OCI-M1 (cell line): Measurements from ENCODE around the gene BLACAT1.
A peak's percentile ranks its signal among the peaks of the same experiment; 100 is the strongest.
"Not testable (repeated sequence)": the region's sequence is repeated elsewhere in the genome, so short reads cannot be mapped to it uniquely, and the experiment has no call there.

ENCODE experiments used
- DNase-seq: peaks from one replicate; lab custom pipeline; 2025; lab: John Stamatoyannopoulos, UW

BLACAT1 gene

DNA sequence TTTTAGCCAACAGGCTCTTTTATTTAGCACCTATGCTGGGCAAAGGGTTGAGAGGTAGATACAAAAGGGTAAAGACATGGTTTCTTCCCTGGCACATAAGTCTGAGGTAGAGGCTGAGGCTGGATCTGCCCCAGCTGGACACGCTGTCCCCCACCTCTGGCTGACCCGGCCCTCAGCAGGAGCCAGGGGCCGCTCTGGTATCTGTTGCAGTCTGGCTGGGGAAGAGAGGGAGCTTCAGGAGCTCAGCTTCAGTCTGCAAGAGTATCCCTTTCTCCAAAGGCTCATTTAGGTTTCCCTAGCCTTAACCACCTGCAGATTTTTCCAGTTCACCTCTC lies 14.2 kb downstream of the BLACAT1 start:
- DNase-seq, result no peak

DNA sequence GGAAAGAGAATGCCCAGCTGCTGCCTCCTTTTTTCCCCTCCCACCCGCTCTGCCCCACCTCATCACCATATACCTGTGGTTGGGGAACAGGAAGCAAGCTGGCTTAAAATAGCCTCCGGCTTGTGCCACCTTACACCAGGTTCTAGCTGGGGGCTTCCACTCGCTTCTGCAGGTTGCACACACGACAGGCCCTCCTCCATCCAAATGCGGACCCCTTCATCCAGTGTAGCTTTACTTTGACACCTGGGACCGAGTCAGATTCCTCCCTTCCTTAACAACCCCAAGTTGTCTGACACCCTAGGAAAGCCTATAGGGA lies 14.6 kb downstream of the BLACAT1 start:
- no peak for DNase-seq

DNA sequence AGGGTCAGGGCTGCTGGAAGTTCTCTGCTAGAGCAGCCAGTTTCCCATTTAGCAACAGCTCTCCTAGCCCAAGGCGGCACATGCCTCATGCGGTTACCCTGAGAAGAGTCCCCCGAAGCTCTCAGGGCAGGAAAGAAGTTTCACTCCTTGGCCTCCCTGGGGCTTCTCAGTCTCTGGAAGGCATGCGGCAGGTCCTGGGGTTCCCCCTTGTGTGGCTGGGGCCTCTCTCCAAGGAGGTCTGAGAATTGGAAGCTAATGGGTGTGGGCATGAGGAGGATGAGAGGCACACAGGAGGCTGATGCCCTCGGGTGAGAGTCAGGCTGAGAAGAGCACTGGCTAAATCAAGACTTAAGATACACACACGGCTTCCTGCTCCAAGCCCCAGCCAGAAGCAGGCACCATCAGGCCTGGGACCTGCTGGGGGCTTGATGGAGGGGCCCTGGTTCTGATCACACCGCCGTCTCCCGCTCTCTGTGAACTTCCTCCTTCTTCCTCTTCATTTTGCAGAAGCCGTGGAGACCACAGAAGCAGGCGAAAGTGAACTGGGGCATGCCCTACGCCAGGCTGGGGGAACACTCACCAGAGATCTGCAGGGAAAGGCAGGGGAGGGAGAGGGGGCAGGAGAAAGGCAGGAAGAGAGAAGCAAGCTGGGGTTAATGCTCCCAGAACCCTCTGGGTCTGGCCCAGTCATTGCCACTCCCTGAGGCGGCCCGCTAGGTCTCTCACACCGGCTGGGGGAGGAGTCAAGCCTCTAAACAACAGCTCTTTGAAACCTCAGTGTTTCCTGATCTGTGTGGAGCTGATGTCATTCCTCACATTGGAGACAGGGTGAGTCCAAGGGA lies 15.1 kb downstream of the BLACAT1 start:
- DNase-seq, result peak; percentile 76

DNA sequence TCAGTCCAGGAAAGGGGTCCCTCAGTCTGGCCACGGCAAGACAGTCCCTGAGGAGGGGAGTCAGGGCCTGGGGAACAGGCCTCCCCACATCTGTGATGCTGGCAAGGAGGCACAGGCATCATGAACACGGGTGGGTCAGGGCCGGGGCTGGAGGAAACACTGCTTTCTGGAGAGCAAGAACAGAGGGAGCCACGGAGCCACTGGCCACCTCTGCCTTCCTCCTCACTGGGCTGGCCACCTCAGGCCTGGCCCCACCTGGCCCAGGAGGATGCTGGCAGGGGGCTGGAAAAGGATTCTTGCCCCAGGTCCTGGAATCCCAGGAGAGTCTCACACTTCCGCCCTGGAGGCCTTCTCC lies 15.7 kb downstream of the BLACAT1 start:
- DNase-seq, result no peak

- DNase-seq, result peak; percentile 66
Observed at GRCh38 chr1:205438213-205439158, 17.4 kb downstream of the BLACAT1 start.

- no peak for DNase-seq
Observed at GRCh38 chr1:205437570-205437969, 18.3 kb downstream of the BLACAT1 start.

DNA sequence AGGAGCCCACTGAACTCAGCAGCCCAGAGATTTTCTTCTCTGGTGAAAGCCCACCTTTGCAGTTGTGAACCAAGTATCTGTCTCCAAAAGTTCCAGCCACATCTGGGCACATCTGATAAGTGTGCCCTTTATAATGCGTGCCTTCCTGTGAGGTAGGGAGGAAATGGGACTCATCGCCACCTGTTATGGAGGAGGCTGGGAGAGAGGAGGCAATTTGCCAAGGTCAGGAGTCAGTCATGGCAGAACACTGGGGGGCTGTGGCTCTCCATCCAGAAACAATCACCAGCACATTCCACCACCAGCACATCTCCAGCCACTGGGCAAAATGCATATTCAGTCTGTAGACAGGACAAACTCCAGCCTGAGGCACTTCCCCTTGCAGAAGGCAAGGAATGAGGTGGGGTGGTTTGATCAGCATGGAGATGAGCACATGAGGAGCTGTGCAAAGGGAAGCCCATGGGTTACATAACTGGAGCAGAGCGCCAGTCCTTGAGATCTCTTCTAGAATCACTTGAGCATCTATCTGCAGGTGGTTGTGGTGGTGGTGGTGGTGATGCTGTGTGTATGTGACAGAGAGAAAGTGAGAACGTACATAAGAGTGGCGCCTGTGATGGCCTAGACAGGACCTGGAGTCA lies 19.0 kb downstream of the BLACAT1 start:
- DNase-seq, result no peak

- DNase-seq, result no peak
Observed at GRCh38 chr1:205435578-205436573, 20.0 kb downstream of the BLACAT1 start.

DNA sequence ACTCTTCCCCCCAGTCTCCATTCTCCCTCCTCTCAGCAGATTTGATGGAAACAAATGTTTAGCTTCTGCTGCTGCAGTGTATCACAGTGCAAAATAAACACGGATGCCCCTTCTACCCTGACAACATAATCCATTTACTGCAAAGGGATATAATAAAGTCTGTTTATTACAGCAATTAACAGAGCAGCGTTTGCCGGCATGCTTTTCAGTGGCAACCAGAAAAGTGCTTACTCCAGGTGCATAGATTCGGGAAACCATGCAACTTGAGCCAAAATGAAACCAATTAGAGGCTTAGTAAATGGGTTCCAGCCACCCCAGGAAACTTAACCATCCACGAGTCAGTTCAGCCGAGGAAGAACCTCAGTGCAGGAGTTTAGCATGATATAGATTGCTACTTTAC lies 21.1 kb downstream of the BLACAT1 start:
- DNase-seq, result no peak

DNA sequence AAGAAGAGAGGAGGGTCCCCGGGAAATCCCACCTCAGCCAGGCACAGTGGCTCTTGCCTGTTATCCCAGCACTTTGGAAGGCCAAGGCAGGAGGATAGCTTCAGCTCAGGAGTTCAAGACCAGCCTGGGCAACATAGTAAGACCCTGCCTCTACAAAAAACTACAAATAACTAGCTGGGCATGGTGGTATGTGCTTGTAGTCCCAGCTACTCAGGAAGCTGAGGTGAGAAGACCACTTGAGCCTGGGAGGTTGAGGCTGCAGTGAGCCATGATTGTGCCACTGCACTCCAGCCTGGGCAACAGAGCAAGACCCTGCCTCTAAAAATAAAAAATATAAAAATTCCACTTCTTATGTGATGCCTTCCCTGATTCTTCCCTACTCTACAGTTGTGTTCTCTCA lies 23.2 kb downstream of the BLACAT1 start:
- not testable (repeated sequence) for DNase-seq

GRCh38 chr1:205432116-205432515 lies 23.7 kb downstream of the BLACAT1 start:
- no peak for DNase-seq

DNA sequence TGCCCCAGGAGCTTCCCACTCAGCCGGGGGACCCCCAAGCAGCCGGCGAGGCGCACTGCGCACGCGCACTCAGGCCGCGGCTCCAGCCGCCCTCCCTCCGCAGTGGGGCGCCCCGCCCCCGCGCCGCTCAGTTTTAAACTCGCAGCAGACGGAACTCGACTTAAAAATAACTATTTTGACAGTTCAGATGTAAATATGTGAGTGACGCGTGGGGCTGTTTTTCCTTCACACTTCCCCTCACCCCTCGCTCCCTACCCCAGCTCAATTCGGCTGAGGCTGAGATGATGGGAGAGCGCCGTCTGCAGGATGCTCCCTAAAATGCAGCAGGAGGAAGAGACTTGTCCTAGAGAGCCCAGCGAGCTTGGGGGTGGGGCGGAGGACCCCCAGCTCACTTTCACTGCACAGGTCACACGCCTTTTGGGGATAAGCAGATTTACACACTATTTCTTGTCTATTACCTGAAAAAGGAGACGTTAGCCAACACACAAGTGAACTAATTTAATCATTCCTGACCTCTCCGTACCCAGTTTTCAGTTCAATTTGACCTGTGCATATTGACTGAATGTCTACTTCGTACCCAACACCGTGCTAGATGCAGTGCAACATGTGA lies 25.0 kb downstream of the BLACAT1 start:
- peak; percentile 30 for DNase-seq

- no peak for DNase-seq
Observed at GRCh38 chr1:205429762-205430695, 25.8 kb downstream of the BLACAT1 start.

DNA sequence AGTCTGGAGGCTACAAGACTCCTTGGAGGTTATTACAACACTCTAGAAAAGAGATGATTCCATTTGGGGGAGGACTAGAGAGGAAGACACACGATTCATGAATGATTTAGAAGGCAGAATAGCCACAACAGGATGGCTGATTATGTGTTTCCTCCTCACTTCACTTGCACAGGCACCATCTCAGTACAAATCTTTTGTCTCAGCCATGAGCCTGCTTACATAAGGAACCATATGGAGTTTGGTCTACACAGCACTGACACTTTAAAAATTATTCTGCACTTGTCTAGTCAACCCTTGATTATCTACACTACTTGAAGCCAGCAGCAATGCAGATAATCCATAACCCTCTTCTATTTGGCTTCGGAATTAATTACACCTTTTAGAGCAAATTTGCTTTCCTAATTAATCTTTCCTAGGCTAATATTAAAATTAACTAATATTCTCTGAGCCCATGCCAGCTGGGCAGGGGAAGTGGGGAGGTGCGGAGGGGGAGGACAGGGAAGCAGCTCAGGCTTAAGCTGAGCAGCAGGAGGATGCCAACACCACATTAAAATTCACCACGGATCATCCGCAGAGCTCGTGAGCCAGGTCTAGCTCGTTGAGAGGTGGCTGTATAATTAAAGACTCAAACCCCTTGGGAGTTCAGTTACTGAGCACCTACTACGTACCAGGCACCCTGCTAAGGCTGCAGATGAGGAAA lies 30.8 kb downstream of the BLACAT1 start:
- no peak for DNase-seq

GRCh38 chr1:205423814-205424399 lies 31.9 kb downstream of the BLACAT1 start:
- DNase-seq, result no peak

DNA sequence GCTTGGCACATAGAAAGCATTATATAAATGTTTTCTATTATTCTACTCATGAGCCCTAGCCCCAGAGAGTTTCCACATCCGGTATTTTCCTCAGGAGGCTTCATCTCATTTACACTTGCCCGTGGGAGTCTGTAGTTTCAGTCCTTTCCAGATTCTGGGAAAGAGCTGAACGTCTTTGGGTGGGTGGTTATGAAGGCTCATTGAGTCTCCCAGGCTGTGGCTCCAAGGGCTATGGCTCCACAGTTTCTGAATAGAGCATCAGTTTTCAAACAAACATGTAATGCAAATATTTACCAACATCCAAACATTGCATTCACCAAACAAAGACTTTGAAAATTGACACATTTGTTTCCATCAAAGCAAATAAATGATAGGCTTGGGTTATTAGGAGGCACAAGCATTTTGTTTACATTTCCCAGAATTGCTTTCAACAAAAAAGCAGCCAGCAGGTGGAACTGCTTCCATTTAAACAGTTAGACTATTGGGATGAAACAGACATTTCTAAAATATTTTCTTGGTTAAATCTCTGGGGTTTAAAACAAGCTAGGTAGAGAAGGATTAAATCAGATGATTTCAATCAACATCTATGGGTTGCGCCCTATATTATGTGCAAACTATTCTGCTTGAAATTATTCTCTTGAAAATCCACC lies 32.7 kb downstream of the BLACAT1 start:
- no peak for DNase-seq

DNA sequence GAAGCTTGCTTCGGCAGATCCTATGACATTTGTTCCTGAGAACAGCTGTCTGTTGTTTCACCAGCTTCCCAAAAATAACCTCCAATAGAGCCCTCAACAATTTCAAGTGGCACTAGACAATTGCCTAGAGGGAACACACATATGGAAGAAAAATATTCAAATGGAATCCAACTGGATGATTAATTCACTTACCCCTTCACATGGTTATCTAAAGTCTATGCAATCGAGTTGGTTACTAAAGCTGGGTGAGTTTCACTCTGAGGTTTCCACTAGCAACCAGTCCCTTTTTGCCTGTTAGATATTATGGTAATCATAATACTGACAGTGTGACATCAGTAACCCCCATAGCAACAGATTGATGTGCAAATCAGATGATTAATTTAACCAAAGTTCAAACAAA lies 34.0 kb downstream of the BLACAT1 start, which contains the start of gene LEMD1:
Gene LEMD1, minus strand, starts transcription at position 259 of the 400 bp plus-strand sequence. CDS start 1,520 bp downstream, outside the sequence.
- DNase-seq, result no peak

DNA sequence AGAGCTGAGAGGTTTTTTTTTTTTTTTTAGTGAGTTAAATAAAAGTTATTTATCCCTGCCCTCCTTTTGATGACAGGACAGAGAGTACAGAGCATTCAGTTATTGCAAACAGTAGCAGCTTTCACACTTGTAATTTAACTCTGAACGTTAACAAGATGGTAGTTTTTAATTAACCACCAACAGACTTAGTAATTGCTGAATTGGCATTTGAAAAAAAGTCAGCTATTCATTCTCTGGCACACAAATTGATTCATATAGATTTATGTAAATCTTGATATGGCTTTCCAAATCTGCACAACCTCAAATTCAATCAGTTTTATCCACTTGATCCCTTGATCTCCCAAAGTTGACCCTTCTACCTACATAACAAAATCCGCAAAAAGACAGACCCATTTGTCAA lies 34.9 kb downstream of the BLACAT1 start:
- no peak for DNase-seq
